ENCODE measurements around the gene HDAC4. TPM values are rescaled to one million over a fixed set of nuclear protein-coding genes. Genes with fewer than 3 reads are reported as not detected.
A peak's percentile ranks its signal among the peaks of the same experiment; 100 is the strongest.

Gene HDAC4
- total RNA-seq, 6 experiments from 2014 or later = 7.4 to 13.0 (median 9.5) TPM

- H3K4me3 Mint-ChIP-seq = no peak overlapping the region
- peak; percentile 14; the same call in 1 of the 2 replicates for TF ChIP-seq CTCF (IDR thresholded peaks at IDR 0.05)
- no peak for DNase-seq
- peaks cover 6% of the 10 kb centered on the region for H3K36me3 Mint-ChIP-seq (ENCODE audit: low read depth)
- H3K4me1 Mint-ChIP-seq (ENCODE audit: low read depth) = no peaks in the 10 kb centered on the region
- H3K9me3 Mint-ChIP-seq = peaks cover 4% of the 10 kb centered on the region; the same call in 1 of the 2 replicates
- H3K27me3 Mint-ChIP-seq (ENCODE audit: insufficient read depth) = no peaks in the 10 kb centered on the region; the same call in 1 of the 2 replicates
- no peak overlapping the region for H3K27ac Mint-ChIP-seq
Observed at GRCh38 chr2:239379641-239380170, 21.1 kb downstream of the HDAC4 start.

GRCh38 chr2:239378918-239379640 is 21.7 kb downstream of the HDAC4 start:
- Mint-ChIP-seq H3K9me3 (no peaks in the 10 kb centered on the region), H3K4me3 (no peak overlapping the region), H3K27me3 (ENCODE audit: insufficient read depth) (no peaks in the 10 kb centered on the region; the same call in 1 of the 2 replicates), H3K4me1 (ENCODE audit: low read depth) (no peaks in the 10 kb centered on the region), H3K27ac (no peak overlapping the region), H3K36me3 (ENCODE audit: low read depth) (peaks cover 6% of the 10 kb centered on the region)
- no peak for TF ChIP-seq CTCF (IDR thresholded peaks at IDR 0.05)
- DNase-seq = no peak

- no peak for TF ChIP-seq CTCF (IDR thresholded peaks at IDR 0.05)
- DNase-seq = no peak
- no peak overlapping the region for H3K4me3 Mint-ChIP-seq
- no peaks in the 10 kb centered on the region for H3K9me3 Mint-ChIP-seq
- no peaks in the 10 kb centered on the region; the same call in 1 of the 2 replicates for H3K27me3 Mint-ChIP-seq (ENCODE audit: insufficient read depth)
- H3K36me3 Mint-ChIP-seq (ENCODE audit: low read depth) = no peaks in the 10 kb centered on the region; the same call in none of the 2 replicates
- H3K27ac Mint-ChIP-seq = no peak overlapping the region
- H3K4me1 Mint-ChIP-seq (ENCODE audit: low read depth) = no peaks in the 10 kb centered on the region
Observed at GRCh38 chr2:239378021-239378917, 22.6 kb downstream of the HDAC4 start.

GRCh38 chr2:239377591-239377990 is 23.2 kb downstream of the HDAC4 start:
- Mint-ChIP-seq H3K9me3 (no peaks in the 10 kb centered on the region), H3K36me3 (ENCODE audit: low read depth) (no peaks in the 10 kb centered on the region; the same call in 1 of the 2 replicates), H3K27me3 (ENCODE audit: insufficient read depth) (no peaks in the 10 kb centered on the region; the same call in 1 of the 2 replicates), H3K4me3 (no peak overlapping the region), H3K27ac (no peak overlapping the region), H3K4me1 (ENCODE audit: low read depth) (no peaks in the 10 kb centered on the region)
- DNase-seq = no peak
- no peak for TF ChIP-seq CTCF (IDR thresholded peaks at IDR 0.05)

GRCh38 chr2:239376942-239377531 is 23.8 kb downstream of the HDAC4 start:
- Mint-ChIP-seq H3K27me3 (ENCODE audit: insufficient read depth) (no peaks in the 10 kb centered on the region; the same call in 1 of the 2 replicates), H3K4me3 (no peak overlapping the region), H3K27ac (no peak overlapping the region), H3K9me3 (no peaks in the 10 kb centered on the region), H3K4me1 (ENCODE audit: low read depth) (no peaks in the 10 kb centered on the region), H3K36me3 (ENCODE audit: low read depth) (no peaks in the 10 kb centered on the region; the same call in 1 of the 2 replicates)
- TF ChIP-seq CTCF (IDR thresholded peaks at IDR 0.05) = no peak
- no peak for DNase-seq
